Glomerular visceral epithelial cell (primary cell): ENCODE data around the gene MATN1.

Source experiments
- DNase-seq: peaks from one replicate; pipeline ENCODE4 v3.0.0-alpha.2; 2016; ENCODE audit errors: extremely low spot score

Gene MATN1

DNA sequence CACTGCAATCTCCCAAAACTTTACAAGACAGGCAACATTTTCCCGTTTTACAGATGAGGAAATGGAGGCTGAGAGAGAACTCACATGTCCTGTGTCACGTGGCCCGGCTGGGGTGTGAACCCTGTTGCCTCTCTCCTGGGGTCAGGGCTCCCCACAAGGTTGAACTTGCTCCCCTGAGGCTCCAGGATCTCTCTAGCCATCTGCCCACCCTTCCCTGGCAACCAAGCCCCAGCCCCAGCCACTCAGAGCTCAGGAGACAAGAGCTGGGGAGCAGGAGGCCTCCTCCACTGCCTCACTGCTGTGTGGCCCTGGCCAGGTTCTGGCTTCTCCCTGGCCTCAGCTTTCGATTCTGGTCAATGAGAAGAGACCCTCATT lies 22.4 kb upstream of the MATN1 start:
- no peak for DNase-seq

DNA sequence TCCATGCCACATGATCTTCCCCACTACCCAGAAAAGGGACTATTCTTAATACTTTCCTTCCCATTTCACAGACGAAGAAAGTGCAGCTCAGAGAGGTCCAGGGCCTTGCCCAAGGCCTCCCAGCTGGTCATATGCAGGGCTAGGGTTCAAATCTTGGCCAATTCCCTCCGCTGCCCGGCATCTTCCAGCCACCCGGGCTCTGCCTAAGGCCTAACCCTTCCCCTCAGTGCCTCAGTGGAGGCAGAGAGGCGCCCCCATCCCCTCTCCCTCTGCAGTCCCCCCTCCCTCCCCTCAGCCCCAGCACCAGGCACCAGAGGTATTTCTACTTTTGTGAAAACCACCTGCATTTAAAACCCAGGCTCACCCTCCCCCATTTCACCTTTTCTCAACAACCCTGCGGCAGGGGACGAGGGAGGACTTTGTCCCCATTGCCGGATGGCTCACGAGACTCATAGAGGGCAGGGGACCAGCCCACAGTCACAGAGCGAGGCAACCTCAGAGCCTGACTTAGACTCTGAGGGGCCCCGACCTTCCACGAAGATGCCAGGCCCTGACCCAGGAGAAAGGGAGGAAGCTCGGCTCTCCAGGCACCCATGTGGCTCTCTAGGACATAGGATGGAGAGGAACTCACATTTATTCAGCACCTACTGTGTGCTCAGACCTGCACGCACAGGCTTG lies 21.9 kb upstream of the MATN1 start:
- DNase-seq: no peak

DNA sequence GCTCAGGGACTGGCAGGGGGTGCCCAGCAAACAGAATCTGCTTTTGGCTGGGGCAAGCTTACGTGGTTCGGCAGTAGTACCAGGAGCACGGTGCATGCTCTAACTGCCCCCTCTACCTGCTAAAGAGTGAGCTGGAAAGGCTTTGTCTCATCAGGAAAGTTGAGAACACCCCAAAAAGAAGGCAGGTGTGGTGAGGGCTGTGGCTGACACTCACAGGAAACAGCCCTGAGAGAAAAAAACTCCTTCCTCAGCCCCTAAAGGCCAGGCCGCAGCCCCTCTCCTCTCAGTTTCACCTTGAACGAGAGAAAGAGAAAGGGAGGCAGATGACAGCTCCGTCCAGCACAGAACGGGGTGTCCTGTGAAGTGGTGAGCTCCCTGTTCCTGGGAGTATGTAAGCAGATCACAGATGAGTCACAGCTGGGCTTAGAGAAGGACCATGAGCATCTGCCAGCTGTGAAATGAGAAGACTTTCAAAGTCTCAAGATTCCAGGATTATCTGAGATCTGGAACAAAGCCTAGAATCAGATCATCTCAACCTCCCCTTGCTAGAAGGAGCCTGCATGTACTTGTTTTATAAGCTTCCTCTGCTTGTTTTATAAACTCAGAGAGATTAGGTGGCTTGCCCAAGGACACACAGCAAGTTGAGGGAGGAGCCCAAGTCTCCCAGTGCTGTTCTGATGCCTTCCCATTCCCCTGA lies 20.8 kb upstream of the MATN1 start:
- DNase-seq: no peak

DNA sequence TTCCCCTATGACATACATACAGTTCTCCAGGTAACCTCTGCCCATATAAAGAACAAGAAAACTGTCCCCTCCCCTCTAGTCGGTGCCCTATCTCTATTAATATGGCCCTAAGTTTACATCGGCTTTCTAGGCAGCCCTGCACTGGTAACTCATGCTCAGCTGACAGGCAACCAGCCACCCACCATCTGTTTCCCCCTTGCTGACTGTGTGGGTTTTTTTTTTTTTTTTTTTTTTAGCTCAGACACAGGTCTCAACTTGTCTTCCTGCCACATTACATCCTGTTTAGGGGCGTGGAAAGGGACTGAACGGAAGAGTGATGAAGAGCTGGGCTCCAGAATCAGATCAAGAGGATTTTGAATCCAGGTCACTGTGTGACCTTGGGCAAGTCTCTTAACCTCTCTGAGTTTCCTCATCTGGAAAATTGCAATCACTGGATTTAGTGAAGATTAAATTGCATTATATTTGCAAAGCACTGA lies 20.2 kb upstream of the MATN1 start:
- peak; percentile 46 for DNase-seq

DNA sequence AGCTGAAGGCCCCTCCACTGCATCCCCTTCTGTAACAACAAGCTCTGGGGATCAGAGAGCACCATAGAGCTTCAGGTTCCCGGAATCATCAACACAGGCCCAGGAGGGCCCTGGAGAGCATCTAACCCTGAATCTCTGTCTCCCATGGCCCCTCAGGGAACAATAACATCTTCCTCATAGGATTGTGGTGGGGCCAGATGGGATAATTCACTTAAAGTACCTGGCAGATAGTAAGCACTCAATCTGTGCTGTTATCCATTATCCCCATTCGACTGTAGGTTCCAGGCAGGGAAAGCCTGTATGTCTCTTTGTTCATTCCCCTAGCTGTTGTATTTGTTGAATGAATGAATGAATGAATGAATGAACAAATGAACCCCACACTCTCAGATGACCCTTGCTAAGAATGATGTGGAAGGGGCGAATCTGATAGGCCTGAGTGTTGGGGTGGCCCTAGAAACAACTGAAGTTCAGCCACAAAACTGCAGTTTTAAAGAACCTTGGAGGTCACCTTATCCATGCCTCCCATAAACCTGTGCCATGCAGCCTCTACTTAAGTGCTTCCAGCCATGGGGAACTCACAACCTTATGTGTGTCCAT lies 19.7 kb upstream of the MATN1 start:
- DNase-seq: no peak

DNA sequence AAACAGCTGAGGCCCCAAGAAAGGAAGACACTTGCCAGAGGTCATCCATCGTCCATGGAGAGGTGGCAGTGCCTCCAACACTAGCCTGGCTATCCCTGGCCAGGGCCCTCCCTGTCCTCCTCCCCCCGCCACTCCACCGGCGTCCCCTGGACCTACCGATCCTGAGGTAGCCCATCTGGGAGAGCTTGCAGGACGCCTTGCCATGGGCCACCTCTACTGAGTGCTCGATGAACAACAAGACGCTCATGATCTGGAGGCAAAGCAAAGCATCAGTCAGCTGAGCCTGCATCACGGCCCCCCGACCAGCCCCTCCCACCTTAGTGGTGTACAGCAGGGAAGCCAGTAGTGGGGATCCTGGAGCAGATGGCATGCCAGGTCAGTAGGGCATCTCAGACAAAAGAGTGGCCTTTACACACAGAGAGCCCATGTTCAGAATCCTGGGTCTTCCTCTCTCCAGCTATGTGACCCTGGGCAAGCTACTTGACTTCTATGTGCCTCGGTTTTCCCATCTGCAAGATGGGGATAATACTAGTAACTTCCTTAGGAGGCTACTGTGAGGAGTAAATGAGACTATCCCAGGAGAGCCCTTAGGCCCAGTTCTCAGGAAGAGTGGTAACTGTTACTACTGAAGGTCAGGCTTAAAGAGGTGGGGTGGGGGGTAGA lies 19.0 kb upstream of the MATN1 start:
- DNase-seq: no peak

DNA sequence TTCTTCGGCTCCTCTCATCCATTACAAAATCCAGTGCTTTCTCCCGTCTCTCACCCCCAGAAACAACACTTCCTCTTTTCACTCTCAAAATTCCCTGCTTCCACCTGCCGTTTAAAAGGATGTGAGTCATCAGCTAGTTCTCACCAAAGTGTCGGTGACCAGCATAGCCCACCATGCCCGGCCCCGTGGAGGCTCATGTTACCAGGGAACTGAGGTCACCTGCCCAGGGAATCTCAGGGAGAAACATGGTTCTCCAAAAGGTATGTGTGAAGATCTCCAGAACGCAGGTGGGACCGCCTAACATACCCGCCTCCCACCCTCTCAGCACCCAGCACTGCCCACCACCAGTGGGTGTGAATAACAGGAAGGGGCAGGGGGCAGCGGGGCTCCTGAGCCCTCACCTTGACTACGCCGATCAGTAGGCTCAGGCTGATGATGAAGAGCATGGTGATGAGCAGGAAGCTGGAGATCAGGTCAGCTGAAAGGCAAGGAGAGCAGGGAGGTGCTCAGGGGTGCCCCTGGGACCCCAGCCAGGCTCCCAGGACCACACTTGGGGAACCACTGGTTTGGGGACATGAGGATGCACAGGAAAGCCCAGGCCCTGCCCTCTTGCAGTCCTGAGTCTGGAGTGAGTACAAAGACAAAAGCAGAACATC lies 18.0 kb upstream of the MATN1 start:
- peak; percentile 66 for DNase-seq

DNA sequence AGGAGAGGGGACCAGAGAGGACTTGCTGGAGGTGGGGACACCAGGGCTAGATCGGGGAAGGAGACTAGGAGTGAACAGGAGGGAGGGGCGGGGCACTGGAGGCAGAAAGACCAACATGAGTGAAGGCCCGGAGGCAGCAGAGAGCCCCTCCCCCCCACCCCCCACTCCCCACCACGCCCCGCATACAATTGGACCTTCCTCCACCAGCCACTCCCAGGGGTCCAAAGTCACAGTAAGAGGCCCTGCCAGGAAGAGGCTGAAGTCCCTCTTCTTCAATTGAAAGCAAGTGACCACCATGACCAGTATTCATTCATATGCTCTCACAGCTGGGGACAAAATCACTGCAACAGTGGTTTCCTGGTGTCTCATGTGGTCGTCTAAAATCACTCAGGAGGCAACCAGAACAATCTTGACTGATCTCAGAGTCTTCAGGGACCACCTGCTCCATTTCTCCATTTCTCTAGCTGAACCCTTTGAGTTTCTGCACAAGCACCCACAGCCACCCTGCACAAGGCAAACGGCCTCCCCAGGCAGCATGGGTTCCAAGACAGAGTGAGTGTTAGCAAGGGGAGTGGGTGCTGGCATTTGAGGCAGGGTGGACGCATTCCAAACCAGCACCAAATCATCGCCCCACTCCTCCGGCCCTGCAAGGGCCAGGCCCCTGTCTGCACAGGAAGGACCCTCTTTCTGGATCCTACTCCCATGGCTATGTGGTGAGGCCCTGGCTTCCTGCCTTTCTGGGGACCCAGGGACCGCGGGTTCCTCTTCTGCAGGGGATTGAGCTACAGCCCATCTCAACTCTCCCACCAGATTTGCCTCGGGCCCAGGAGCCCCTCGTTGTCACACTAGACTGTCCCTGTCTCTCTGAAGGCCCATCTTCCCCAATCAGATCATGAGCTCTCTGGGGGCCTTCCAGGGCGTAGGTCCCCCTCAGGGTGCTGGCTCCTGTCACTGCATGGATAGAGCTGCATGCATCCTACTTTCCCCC lies 17.2 kb upstream of the MATN1 start:
- DNase-seq: no peak

DNA sequence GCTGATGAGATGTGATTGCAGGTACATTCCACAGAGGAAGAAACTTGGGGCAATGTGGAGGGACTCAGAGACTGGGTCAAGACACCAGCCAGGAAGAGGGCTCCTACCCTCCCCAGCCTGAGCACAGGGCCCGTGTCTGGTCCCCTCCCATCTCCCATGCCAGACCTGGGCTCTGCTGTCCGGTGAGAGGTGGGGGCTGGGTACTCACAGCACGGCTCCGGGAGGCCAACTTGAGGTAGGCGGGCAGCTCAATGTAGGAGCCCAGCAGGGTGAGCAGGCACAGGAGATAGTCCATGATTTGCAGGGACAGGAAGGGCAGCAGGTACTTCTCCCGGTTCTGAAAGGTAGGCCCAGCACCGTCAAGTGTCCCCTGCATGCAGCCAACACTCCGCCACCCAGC lies 16.2 kb upstream of the MATN1 start:
- DNase-seq: no peak

DNA sequence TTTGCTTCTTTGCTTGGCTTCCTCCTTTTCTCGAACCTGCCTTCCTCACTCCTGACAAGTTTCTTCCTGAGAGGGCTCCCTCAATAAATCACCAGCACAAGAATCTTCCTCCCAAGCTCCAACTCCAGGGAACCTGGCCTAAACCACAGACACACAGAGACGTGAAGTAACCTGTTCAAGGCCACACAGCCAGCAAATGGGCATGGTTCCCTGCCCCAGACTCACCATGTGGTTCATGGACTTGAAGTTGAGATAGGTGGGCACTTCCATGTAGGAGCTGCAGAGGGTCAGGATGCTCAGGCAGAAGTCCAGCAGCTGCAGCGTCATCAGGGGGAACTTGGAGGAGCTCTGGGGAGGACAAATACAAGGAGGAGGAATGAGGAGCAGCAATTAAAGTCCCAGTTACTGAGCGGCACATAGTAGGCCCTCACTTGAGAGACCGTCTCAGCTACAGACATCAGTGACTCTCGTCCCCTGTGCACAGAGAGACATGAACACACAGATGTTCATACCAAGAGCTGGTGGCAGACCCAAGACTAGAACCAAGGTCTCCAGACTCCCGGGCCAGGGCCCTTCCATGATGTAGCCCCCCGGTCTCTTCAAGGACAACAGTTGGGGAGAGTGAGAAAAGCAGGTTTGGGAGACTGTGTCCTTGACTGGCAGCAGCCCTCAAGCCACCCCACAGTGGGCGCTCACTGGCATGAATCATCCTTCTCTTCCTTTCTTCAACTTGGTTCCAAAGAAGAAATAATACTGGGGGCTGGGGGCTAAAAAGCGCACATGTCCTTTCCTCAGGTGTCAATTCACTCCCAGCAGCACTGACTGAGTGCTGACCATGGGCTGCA lies 15.6 kb upstream of the MATN1 start:
- DNase-seq: no peak

DNA sequence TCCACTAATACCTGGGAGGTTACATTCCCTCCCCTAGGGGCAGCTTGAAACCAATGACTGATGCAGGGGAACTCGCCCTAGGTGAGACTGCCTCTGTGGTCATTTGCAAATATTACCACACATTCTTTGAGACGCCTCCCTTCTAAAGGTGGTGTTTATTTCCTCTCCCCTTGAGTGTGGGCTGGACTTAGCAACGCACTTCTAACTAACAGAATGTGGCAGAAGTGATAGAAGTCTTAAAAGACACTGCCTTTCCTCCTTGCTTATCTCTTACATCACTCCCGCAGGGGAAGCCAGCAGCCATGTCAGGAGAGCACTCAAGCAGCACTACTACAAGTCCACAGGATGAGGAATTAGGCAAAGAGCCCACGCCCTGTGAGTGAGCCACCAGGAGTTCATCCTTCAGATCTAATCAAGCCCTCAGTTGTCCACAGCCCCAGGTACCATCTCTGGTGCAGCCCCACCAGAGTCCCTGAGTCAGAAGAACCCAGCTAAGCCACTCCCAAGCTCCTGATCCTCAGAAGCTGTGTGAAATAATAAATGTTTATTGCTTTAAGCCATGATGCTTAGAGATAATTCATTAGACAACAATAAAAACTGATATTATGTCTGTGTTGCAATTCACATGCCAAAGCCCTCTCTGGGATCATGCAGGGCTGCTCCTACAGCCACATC lies 14.8 kb upstream of the MATN1 start:
- DNase-seq: no peak

DNA sequence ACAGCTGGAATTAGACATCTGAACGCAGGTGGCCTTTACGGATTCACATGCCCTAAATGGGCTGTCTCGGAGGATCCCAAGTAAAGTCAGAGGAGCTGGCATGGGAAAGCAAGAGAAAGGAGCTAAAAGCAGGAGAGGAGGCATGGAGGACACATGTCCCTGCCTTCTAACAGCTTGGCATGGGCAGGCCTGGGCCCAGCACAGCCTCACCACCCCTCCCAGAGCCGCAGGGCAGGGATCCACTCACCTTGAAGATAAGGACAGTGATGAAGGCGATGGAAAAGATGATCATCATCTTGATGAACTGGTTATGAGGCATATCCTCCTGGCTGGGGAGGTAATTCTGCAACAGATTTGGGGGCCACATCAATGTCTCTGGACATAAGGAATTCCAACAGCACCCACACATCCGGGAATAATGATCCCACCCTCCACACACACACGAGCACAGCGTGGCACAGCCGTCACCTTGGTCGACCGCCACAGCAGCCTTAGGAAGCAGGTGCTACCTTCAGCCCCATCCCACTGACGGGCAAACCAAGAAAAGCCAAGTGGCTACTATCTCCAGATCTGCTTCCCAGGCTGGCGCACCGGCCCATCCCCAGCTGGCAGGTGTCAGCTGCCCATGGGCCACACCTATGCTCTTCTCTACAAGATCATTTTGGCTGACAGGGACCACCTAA lies 14.1 kb upstream of the MATN1 start:
- DNase-seq: no peak

DNA sequence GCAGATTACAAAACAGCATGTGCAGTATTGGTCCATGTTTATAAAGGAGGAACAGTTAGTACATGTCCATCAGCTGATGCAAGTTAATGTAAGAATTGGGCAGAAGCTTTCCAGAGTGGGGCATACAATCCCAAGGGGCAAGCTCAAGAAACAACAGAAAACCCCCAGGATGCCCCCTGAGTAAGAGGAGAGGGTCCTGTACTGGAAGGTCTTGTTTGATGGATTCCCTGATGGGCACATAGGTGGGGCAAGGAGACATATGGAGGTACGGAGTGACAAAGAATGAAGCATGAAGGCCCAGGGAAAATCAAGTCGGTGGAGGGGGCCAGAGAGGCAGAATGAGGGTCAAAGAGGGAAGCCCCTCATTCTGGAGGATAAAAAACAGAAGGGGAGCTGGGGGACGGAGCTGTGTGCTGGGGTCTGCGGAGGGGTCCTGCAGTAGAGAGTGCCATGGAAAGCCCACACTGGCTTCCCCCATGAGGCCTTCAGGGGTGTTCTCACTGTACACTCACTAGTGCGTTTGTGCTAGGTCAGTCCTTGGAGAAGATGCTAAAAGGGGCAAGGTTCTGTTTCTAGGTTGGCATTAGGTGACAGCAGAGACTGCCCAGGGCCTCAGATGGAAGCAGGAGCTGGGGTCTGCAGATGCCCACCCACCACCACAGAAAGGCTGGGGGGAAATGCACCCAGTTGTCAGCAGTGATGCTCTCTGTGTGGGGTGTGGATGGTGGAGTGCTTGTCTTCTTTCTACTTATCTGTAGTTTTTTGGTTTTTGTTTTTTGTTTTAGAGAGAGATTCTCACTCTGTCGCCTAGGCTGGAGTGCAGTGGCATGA lies 12.5 kb upstream of the MATN1 start:
- DNase-seq: no peak

DNA sequence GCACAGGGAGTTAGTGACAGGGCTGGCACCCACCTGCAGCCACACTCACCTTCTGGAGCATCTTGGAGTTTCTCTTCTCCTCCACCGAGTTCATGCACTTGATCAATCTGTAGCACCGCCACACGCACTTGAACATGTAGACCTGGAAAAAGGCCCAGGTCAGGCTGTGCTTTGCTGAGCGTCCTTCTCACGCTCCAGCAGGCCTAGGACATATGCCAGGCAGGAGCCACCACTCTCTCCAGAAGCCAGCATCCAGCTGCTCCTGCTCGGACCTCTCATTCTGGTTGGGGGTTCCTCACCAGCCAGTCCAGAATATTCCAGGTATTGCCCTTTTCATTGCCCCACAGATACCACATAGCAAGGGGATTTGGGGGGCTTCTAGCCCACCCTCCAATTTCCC lies 11.7 kb upstream of the MATN1 start:
- DNase-seq: no peak

DNA sequence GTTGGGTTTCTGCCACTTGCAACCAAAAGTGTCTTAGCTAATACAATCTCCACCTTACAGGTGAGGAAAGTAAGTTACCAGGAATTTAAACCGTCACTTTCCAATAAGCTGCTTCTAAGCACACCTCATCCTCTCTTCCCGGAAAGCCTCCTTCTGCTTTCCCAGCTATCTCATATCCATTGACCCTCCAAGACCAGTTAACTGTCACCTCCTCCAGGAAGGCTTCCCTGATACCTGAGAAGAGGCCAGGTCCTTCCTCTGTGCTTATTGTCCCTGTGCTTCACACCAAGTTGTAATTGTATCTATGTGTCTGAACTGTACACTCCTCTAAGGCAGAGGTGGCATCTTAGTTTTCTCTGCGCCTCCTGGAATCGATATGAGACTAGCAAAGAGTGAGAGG lies 11.2 kb upstream of the MATN1 start:
- no peak for DNase-seq

DNA sequence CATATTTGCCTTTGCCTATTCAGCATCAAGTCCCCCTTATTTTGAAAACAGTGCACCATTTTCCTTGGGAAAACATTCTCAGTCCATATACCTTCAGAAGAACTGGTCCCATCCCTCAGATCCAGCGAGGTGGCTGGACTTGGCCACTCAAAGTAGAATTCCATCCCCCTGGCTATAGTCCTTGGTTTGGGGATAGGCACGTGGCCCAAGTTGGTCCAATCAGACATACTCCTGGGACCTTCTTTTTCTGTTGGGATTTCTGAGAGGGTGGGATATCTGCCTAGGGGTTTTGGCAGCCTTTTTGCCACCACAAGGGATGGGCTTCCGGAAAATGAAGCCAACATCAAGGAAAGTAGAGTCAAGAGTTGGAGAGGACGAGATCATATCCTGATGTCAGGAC lies 10.7 kb upstream of the MATN1 start:
- DNase-seq: no peak

DNA sequence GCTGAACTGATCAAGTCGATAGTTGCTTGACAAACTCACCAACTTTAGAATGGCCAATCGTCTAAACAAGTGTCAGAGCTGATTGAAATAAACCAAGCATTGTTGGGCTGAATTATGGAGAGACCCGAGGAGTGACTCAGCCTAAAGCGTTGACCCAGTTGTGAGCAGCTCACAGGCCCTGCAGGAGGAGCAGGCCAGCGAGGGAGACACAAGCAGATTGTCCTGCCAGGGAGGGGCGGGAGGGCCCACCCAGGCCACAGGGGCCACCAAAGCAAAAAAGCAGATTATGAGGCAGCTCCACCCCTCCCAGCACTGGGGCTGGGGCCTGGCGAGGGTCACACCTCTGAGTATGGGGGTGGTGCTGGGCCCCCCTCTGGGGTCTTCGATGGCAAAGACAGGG lies 10.1 kb upstream of the MATN1 start:
- DNase-seq: no peak
